OCI-LY1 (cell line): ENCODE data around the gene ACOT11.

ENCODE experiments used
- H2AFZ ChIP-seq: fragments of 200-600 bp; sonication (generic), shearing (Covaris generic); 2 replicates; pipeline ENCODE4 v1.6.0; 2014; ENCODE audit warnings: antibody characterized with exemption, mild to moderate bottlenecking, low read length
- H3F3A ChIP-seq: fragments of 200-600 bp; sonication (generic), shearing (Covaris generic); 2 replicates; pipeline ENCODE4 v1.6.0; 2014; ENCODE audit warnings: mild to moderate bottlenecking, antibody characterized with exemption, low read length, moderate library complexity; ENCODE audit not compliant: insufficient read depth
- H3K27ac ChIP-seq: fragments of 200-600 bp; sonication (generic); 2 replicates; pipeline ENCODE4 v1.5.1; 2014; ENCODE audit warnings: low read length, mixed run types, mild to moderate bottlenecking, low read depth; ENCODE audit not compliant: poor library complexity, severe bottlenecking
- H3K27me3 ChIP-seq: fragments of 200-600 bp; sonication (generic); 2 replicates; pipeline ENCODE4 v1.6.0; 2014; ENCODE audit warnings: antibody characterized with exemption, mild to moderate bottlenecking, low read length, moderate library complexity; ENCODE audit not compliant: insufficient read depth
- H3K36me3 ChIP-seq: fragments of 200-600 bp; sonication (generic); 2 replicates; pipeline ENCODE4 v1.6.1; 2014; ENCODE audit warnings: mild to moderate bottlenecking, antibody characterized with exemption, low read length, moderate library complexity, mixed read lengths; ENCODE audit not compliant: insufficient read depth
- H3K4me1 ChIP-seq: fragments of 200-600 bp; sonication (generic); 2 replicates; pipeline ENCODE4 v1.5.1; 2014; ENCODE audit warnings: mild to moderate bottlenecking, low read length, moderate library complexity; ENCODE audit not compliant: insufficient read depth, severe bottlenecking
- H3K4me2 ChIP-seq: fragments of 200-600 bp; sonication (generic), shearing (Covaris generic); 2 replicates; pipeline ENCODE4 v1.6.1; 2014; ENCODE audit warnings: low read length
- H3K4me3 ChIP-seq: fragments of 200-600 bp; sonication (generic); 2 replicates; pipeline ENCODE4 v1.5.1; 2014; ENCODE audit warnings: low read length, low read depth, mild to moderate bottlenecking, mixed read lengths; ENCODE audit not compliant: poor library complexity, severe bottlenecking
- H3K79me2 ChIP-seq: fragments of 200-600 bp; shearing (Covaris generic); 2 replicates; pipeline ENCODE4 v1.6.1; 2016; ENCODE audit warnings: mixed run types, low read length, mixed read lengths; ENCODE audit not compliant: insufficient read depth
- H3K9ac ChIP-seq: fragments of 200-600 bp; sonication (generic), shearing (Covaris generic); 2 replicates; pipeline ENCODE4 v1.6.1; 2014; ENCODE audit warnings: mild to moderate bottlenecking, low read length, mixed read lengths
- H3K9me2 ChIP-seq: fragments of 200-600 bp; sonication (generic), shearing (Covaris generic); 2 replicates; pipeline ENCODE4 v1.6.1; 2014; ENCODE audit warnings: low read depth, mild to moderate bottlenecking, low read length, mixed read lengths
- H3K9me3 ChIP-seq: fragments of 200-600 bp; shearing (Covaris generic); 2 replicates; pipeline ENCODE4 v1.6.1; 2014; ENCODE audit warnings: low read length, mixed read lengths
- H4K20me1 ChIP-seq: fragments of 200-600 bp; sonication (generic), shearing (Covaris generic); 2 replicates; pipeline ENCODE4 v1.6.0; 2016; ENCODE audit warnings: mild to moderate bottlenecking, low read length; ENCODE audit not compliant: insufficient read depth
- CTCF ChIP-seq: fragments of 200-600 bp; sonication (generic), shearing (Covaris generic); IDR thresholded peaks from 2 replicates; pipeline ENCODE4 v1.5.1; 2017; ENCODE audit warnings: mild to moderate bottlenecking, antibody characterized with exemption, low read length, moderate library complexity, mixed read lengths
- EZH2 ChIP-seq: fragments of 200-600 bp; sonication (generic), shearing (Covaris generic); IDR thresholded peaks from 2 replicates; pipeline ENCODE4 v1.8.0; 2017; ENCODE audit warnings: borderline replicate concordance, mixed run types, mild to moderate bottlenecking, antibody characterized with exemption, low read length, moderate library complexity, mixed read lengths

Gene ACOT11

GRCh38 chr1:54599211-54599823 lies 51.3 kb downstream of the ACOT11 start:
- H4K20me1 ChIP-seq = no peaks in the 10 kb centered on the region
- no peaks in the 10 kb centered on the region for H3K79me2 ChIP-seq
- 0 out of 2 replicates have a peak, but pooled peaks cover 3% of the 10 kb centered on the region for H3K27me3 ChIP-seq
- no peaks in the 10 kb centered on the region for H3K4me1 ChIP-seq
- H3K9ac ChIP-seq = no peak overlapping the region
- no peak overlapping the region for H2AFZ ChIP-seq
- TF ChIP-seq CTCF = no peak
- no peak for TF ChIP-seq EZH2
- no peaks in the 10 kb centered on the region for H3K36me3 ChIP-seq
- no peaks in the 10 kb centered on the region for H3F3A ChIP-seq
- no peak overlapping the region for H3K4me2 ChIP-seq
- H3K4me3 ChIP-seq = no peak overlapping the region
- H3K9me3 ChIP-seq = no peaks in the 10 kb centered on the region
- H3K9me2 ChIP-seq = no peaks in the 10 kb centered on the region
- H3K27ac ChIP-seq = no peak overlapping the region

- no peak overlapping the region for H3K9ac ChIP-seq
- no peak for TF ChIP-seq EZH2
- no peak for TF ChIP-seq CTCF
These were observed 53.1 kb downstream of the ACOT11 start for GRCh38 chr1:54600947-54601721.

GRCh38 chr1:54601730-54602129 lies 53.7 kb downstream of the ACOT11 start:
- TF ChIP-seq CTCF (no peak), EZH2 (no peak)
- Histone ChIP-seq H3K4me2 (no peak overlapping the region), H3K9me2 (no peaks in the 10 kb centered on the region), H3K9me3 (no peaks in the 10 kb centered on the region), H3K36me3 (no peaks in the 10 kb centered on the region), H3K79me2 (no peaks in the 10 kb centered on the region), H4K20me1 (no peaks in the 10 kb centered on the region), H2AFZ (no peak overlapping the region), H3K27ac (no peak overlapping the region), H3K4me1 (no peaks in the 10 kb centered on the region), H3K9ac (no peak overlapping the region), H3K4me3 (no peak overlapping the region), H3F3A (no peaks in the 10 kb centered on the region), H3K27me3 (0 out of 2 replicates have a peak, but pooled peaks cover 3% of the 10 kb centered on the region)

More at GRCh38 chr1:54600947-54601721, 53.1 kb downstream of the ACOT11 start:
- Histone ChIP-seq H3K9me3 (no peaks in the 10 kb centered on the region), H3K4me3 (no peak overlapping the region), H2AFZ (no peak overlapping the region), H3K27ac (no peak overlapping the region), H3K9me2 (no peaks in the 10 kb centered on the region), H3K36me3 (no peaks in the 10 kb centered on the region), H4K20me1 (no peaks in the 10 kb centered on the region), H3K4me1 (no peaks in the 10 kb centered on the region), H3K79me2 (no peaks in the 10 kb centered on the region), H3K27me3 (0 out of 2 replicates have a peak, but pooled peaks cover 3% of the 10 kb centered on the region), H3F3A (no peaks in the 10 kb centered on the region), H3K4me2 (no peak overlapping the region)
